Mesothelial cell of epicardium (in vitro differentiated cells): ENCODE measurements around the gene FLOT1. TPM values are rescaled to one million over a fixed set of nuclear protein-coding genes. Genes with fewer than 3 reads are reported as not detected.

Experiments used
- DNase-seq, 2 experiments: peaks; one replicate each; pipeline ENCODE4 v3.0.0; 2021; ENCODE audit warnings: low spot score in 2 of 2; ENCODE audit not compliant: unreplicated experiment in 2 of 2
- H3K27ac Mint-ChIP-seq: 2 replicates; pipeline ENCODE4 v1.8.0; 2021; ENCODE audit warnings: mixed read lengths
- H3K27me3 Mint-ChIP-seq: 2 replicates; pipeline ENCODE4 v1.8.0; 2021; ENCODE audit warnings: low read depth, mixed read lengths
- H3K36me3 Mint-ChIP-seq: 2 replicates; pipeline ENCODE4 v1.8.0; 2021; ENCODE audit warnings: mixed read lengths
- H3K4me1 Mint-ChIP-seq: 2 replicates; pipeline ENCODE4 v1.8.0; 2021; ENCODE audit warnings: mixed read lengths
- H3K4me3 Mint-ChIP-seq: 2 replicates; pipeline ENCODE4 v1.8.0; 2021; ENCODE audit warnings: mild to moderate bottlenecking, moderate library complexity, mixed read lengths
- H3K9me3 Mint-ChIP-seq: 2 replicates; pipeline ENCODE4 v1.8.0; 2021; ENCODE audit warnings: mixed read lengths
- CTCF ChIP-seq: fragments of 200-600 bp; sonication (generic); IDR thresholded peaks from one replicate; pipeline ENCODE4 v1.5.0; 2021; ENCODE audit warnings: antibody characterized with exemption; ENCODE audit not compliant: unreplicated experiment
- total RNA-seq: library from RNA; stranded (reverse); gene quantifications from 3 replicates; pipeline ENCODE4 v1.2.1, GENCODE V29; 2021

Gene FLOT1
- total RNA-seq, 1 donor from 2014 or later = 101 TPM

- TF ChIP-seq CTCF = no peak
- peaks cover 46% of the 10 kb centered on the region for H3K4me1 Mint-ChIP-seq
- no peaks in the 10 kb centered on the region for H3K9me3 Mint-ChIP-seq
- H3K36me3 Mint-ChIP-seq = no peaks in the 10 kb centered on the region
- no peak overlapping the region for H3K4me3 Mint-ChIP-seq
- H3K27me3 Mint-ChIP-seq = no peaks in the 10 kb centered on the region
- DNase-seq = peak; percentile 64 to 82
- peak overlapping the region; percentile 96 for H3K27ac Mint-ChIP-seq
These were observed 9.9 kb upstream of the FLOT1 start for GRCh38 chr6:30752157-30752927.

GRCh38 chr6:30750379-30750668, 7.8 kb upstream of the FLOT1 start:
- Mint-ChIP-seq H3K4me1 (peaks cover 46% of the 10 kb centered on the region), H3K27me3 (no peaks in the 10 kb centered on the region), H3K27ac (peak overlapping the region; percentile 37), H3K9me3 (no peaks in the 10 kb centered on the region), H3K4me3 (no peak overlapping the region), H3K36me3 (no peaks in the 10 kb centered on the region)
- no peak for DNase-seq
- no peak for TF ChIP-seq CTCF

- Mint-ChIP-seq H3K27ac (peak overlapping the region; percentile 52), H3K4me3 (no peak overlapping the region), H3K36me3 (no peaks in the 10 kb centered on the region), H3K4me1 (peaks cover 51% of the 10 kb centered on the region), H3K9me3 (no peaks in the 10 kb centered on the region), H3K27me3 (no peaks in the 10 kb centered on the region)
- TF ChIP-seq CTCF = no peak
- DNase-seq = no peak
These were observed 7.3 kb upstream of the FLOT1 start for GRCh38 chr6:30749554-30750378.

- Mint-ChIP-seq H3K4me3 (no peak overlapping the region), H3K27ac (peak overlapping the region; percentile 52)
These were observed 6.5 kb upstream of the FLOT1 start for GRCh38 chr6:30748851-30749540.

More at GRCh38 chr6:30748851-30749540, 6.5 kb upstream of the FLOT1 start:
- Mint-ChIP-seq H3K36me3 (no peaks in the 10 kb centered on the region), H3K27me3 (no peaks in the 10 kb centered on the region), H3K9me3 (no peaks in the 10 kb centered on the region), H3K4me1 (peaks cover 54% of the 10 kb centered on the region)
- DNase-seq = no peak
- TF ChIP-seq CTCF = no peak
